Astrocyte of the cerebellum (primary cell): ENCODE data around the gene SNRPD3.

Experiments
- DNase-seq: peaks from one replicate; pipeline ENCODE4 v3.0.0-alpha.2; 2011; ENCODE audit warnings: low read depth
- H3K4me3 ChIP-seq: 2 replicates; pipeline ENCODE4 v1.5.1; 2011; ENCODE audit warnings: mild to moderate bottlenecking, low read depth, low read length, moderate library complexity
- CTCF ChIP-seq: IDR thresholded peaks from 2 replicates; pipeline ENCODE4 v1.5.1; 2012; ENCODE audit warnings: low read length, low read depth, moderate library complexity, mild to moderate bottlenecking; ENCODE audit errors: missing control alignments
- in situ Hi-C: cut with HindIII; loops from 2 replicates; pipeline ENCODE4 v1.10.0; 2017; ENCODE audit warnings: low sequenced_read_pairs

Gene SNRPD3

GRCh38 chr22:24555165-24556039 lies at the start of gene SNRPD3:
Gene SNRPD3 (plus strand): TSS chr22:24555999. CDS start chr22:24557675, 1,676 bp downstream.
- in situ Hi-C loops = no loop called here
- peak; percentile 97 for DNase-seq
- peak; percentile 11 for TF ChIP-seq CTCF
- H3K4me3 ChIP-seq = peak within 1 kb of the TSS; percentile 100

GRCh38 chr22:24506802-24507438 lies 48.9 kb upstream of the SNRPD3 start:
- DNase-seq = no peak
- no peak for TF ChIP-seq CTCF
- in situ Hi-C loops = no loop called here
- no peak overlapping the region for H3K4me3 ChIP-seq

- in situ Hi-C loops = no loop called here
- TF ChIP-seq CTCF = no peak
- no peak for DNase-seq
- no peak overlapping the region for H3K4me3 ChIP-seq
These were observed 48.1 kb upstream of the SNRPD3 start for GRCh38 chr22:24507716-24508115.

GRCh38 chr22:24510637-24511625 lies 44.9 kb upstream of the SNRPD3 start:
- no peak for TF ChIP-seq CTCF
- no peak for DNase-seq
- in situ Hi-C loops = loop anchor here (5.0 kb wide), 1 partner anchor 69 kb away; no protein-coding TSS in a partner anchor
- H3K4me3 ChIP-seq = no peak overlapping the region

- no peak for DNase-seq
- in situ Hi-C loops = loop anchor here (5.0 kb wide), 1 partner anchor 70 kb away; no protein-coding TSS in a partner anchor
- no peak overlapping the region for H3K4me3 ChIP-seq
- TF ChIP-seq CTCF = no peak
These were observed 43.8 kb upstream of the SNRPD3 start for GRCh38 chr22:24512043-24512442.
